ENCODE data around the gene SAV1.
"Not testable (repeated sequence)": the region's sequence is repeated elsewhere in the genome, so short reads cannot be mapped to it uniquely, and the experiment has no call there.

SAV1 gene

GRCh38 chr14:50635141-50635540 lies 33.0 kb downstream of the SAV1 start:
- H3K9ac ChIP-seq (ENCODE audit: low read depth, low read length, poor library complexity, severe bottlenecking), result no peak overlapping the region
- H2AFZ ChIP-seq (ENCODE audit: low read length), result no peak overlapping the region
- no peaks in the 10 kb centered on the region for H3K9me2 ChIP-seq (replicated peaks; ENCODE audit: low read depth, low read length)
- no peak overlapping the region for H3K4me3 ChIP-seq (ENCODE audit: low read length, poor library complexity, severe bottlenecking)
- H3K27me3 ChIP-seq (ENCODE audit: insufficient read depth, low read length, poor library complexity, severe bottlenecking), result no peaks in the 10 kb centered on the region
- no peak for TF ChIP-seq CTCF (conservative IDR thresholded peaks at IDR 0.05; ENCODE audit: low read length)
- no peak for TF ChIP-seq EZH2phosphoT487 (IDR thresholded peaks at IDR 0.05; ENCODE audit: borderline replicate concordance)
- H3K4me1 ChIP-seq (ENCODE audit: insufficient read depth, low read length, poor library complexity, severe bottlenecking), result no peaks in the 10 kb centered on the region
- no peaks in the 10 kb centered on the region for H3K9me3 ChIP-seq (ENCODE audit: insufficient read depth, low read depth, low read length)
- no peak overlapping the region for H3K4me2 ChIP-seq (ENCODE audit: low read depth, low read length, poor library complexity, severe bottlenecking)
- no peaks in the 10 kb centered on the region for H3F3A ChIP-seq (ENCODE audit: low read depth)
- peaks cover 17% of the 10 kb centered on the region; the same call in 1 of the 2 replicates for H3K36me3 ChIP-seq (ENCODE audit: insufficient read depth, low read length)
- H3K79me2 ChIP-seq (ENCODE audit: insufficient read depth, low read length), result no peaks in the 10 kb centered on the region
- H4K20me1 ChIP-seq (ENCODE audit: insufficient read depth, low read length, poor library complexity, severe bottlenecking), result no peaks in the 10 kb centered on the region

- no peaks in the 10 kb centered on the region for H3K9me3 ChIP-seq (ENCODE audit: insufficient read depth, low read depth, low read length)
- no peaks in the 10 kb centered on the region for H3K27me3 ChIP-seq (ENCODE audit: insufficient read depth, low read length, poor library complexity, severe bottlenecking)
- no peaks in the 10 kb centered on the region for H3K79me2 ChIP-seq (ENCODE audit: insufficient read depth, low read length)
- H3F3A ChIP-seq (ENCODE audit: low read depth), result no peaks in the 10 kb centered on the region
- no peak overlapping the region for H2AFZ ChIP-seq (ENCODE audit: low read length)
- no peak overlapping the region for H3K4me2 ChIP-seq (ENCODE audit: low read depth, low read length, poor library complexity, severe bottlenecking)
- no peak overlapping the region for H3K9ac ChIP-seq (ENCODE audit: low read depth, low read length, poor library complexity, severe bottlenecking)
- H4K20me1 ChIP-seq (ENCODE audit: insufficient read depth, low read length, poor library complexity, severe bottlenecking), result no peaks in the 10 kb centered on the region
- H3K4me1 ChIP-seq (ENCODE audit: insufficient read depth, low read length, poor library complexity, severe bottlenecking), result no peaks in the 10 kb centered on the region
- TF ChIP-seq CTCF (conservative IDR thresholded peaks at IDR 0.05; ENCODE audit: low read length) (no peak), EZH2phosphoT487 (IDR thresholded peaks at IDR 0.05; ENCODE audit: borderline replicate concordance) (no peak)
- peaks cover 14% of the 10 kb centered on the region; the same call in 1 of the 2 replicates for H3K36me3 ChIP-seq (ENCODE audit: insufficient read depth, low read length)
- no peak overlapping the region for H3K4me3 ChIP-seq (ENCODE audit: low read length, poor library complexity, severe bottlenecking)
- H3K9me2 ChIP-seq (replicated peaks; ENCODE audit: low read depth, low read length), result no peaks in the 10 kb centered on the region
These were observed 34.2 kb downstream of the SAV1 start for GRCh38 chr14:50633954-50634353.

- H3K4me1 ChIP-seq (ENCODE audit: insufficient read depth, low read length, poor library complexity, severe bottlenecking), result no peaks in the 10 kb centered on the region
- H3K9ac ChIP-seq (ENCODE audit: low read depth, low read length, poor library complexity, severe bottlenecking), result no peak overlapping the region
- no peak overlapping the region for H3K4me2 ChIP-seq (ENCODE audit: low read depth, low read length, poor library complexity, severe bottlenecking)
- no peaks in the 10 kb centered on the region for H3K9me2 ChIP-seq (replicated peaks; ENCODE audit: low read depth, low read length)
- no peaks in the 10 kb centered on the region for H3K79me2 ChIP-seq (ENCODE audit: insufficient read depth, low read length)
- TF ChIP-seq CTCF (conservative IDR thresholded peaks at IDR 0.05; ENCODE audit: low read length) (no peak), EZH2phosphoT487 (IDR thresholded peaks at IDR 0.05; ENCODE audit: borderline replicate concordance) (no peak)
- H3K27me3 ChIP-seq (ENCODE audit: insufficient read depth, low read length, poor library complexity, severe bottlenecking), result no peaks in the 10 kb centered on the region
- H3F3A ChIP-seq (ENCODE audit: low read depth), result no peaks in the 10 kb centered on the region
- H3K4me3 ChIP-seq (ENCODE audit: low read length, poor library complexity, severe bottlenecking), result no peak overlapping the region
- no peaks in the 10 kb centered on the region for H4K20me1 ChIP-seq (ENCODE audit: insufficient read depth, low read length, poor library complexity, severe bottlenecking)
- H3K9me3 ChIP-seq (ENCODE audit: insufficient read depth, low read depth, low read length), result no peaks in the 10 kb centered on the region
- H2AFZ ChIP-seq (ENCODE audit: low read length), result no peak overlapping the region
- H3K36me3 ChIP-seq (ENCODE audit: insufficient read depth, low read length), result peaks cover 12% of the 10 kb centered on the region; the same call in 1 of the 2 replicates
These were observed 36.7 kb downstream of the SAV1 start for GRCh38 chr14:50631408-50631821.

GRCh38 chr14:50624947-50625346 lies 43.2 kb downstream of the SAV1 start:
- not testable (repeated sequence) for H3K4me1 ChIP-seq (ENCODE audit: insufficient read depth, low read length, poor library complexity, severe bottlenecking); H3K4me3 ChIP-seq (ENCODE audit: low read length, poor library complexity, severe bottlenecking); H3K4me2 ChIP-seq (ENCODE audit: low read depth, low read length, poor library complexity, severe bottlenecking); H3K79me2 ChIP-seq (ENCODE audit: insufficient read depth, low read length); H2AFZ ChIP-seq (ENCODE audit: low read length); H3K9me2 ChIP-seq (replicated peaks; ENCODE audit: low read depth, low read length); H4K20me1 ChIP-seq (ENCODE audit: insufficient read depth, low read length, poor library complexity, severe bottlenecking); H3K9ac ChIP-seq (ENCODE audit: low read depth, low read length, poor library complexity, severe bottlenecking); H3K36me3 ChIP-seq (ENCODE audit: insufficient read depth, low read length); H3K27me3 ChIP-seq (ENCODE audit: insufficient read depth, low read length, poor library complexity, severe bottlenecking); H3F3A ChIP-seq (ENCODE audit: low read depth); H3K9me3 ChIP-seq (ENCODE audit: insufficient read depth, low read depth, low read length)

All from Loucy (cell line).